ENCODE measurements around the gene CELA3A.
"Not testable (repeated sequence)": the region's sequence is repeated elsewhere in the genome, so short reads cannot be mapped to it uniquely, and the experiment has no call there.

DNA sequence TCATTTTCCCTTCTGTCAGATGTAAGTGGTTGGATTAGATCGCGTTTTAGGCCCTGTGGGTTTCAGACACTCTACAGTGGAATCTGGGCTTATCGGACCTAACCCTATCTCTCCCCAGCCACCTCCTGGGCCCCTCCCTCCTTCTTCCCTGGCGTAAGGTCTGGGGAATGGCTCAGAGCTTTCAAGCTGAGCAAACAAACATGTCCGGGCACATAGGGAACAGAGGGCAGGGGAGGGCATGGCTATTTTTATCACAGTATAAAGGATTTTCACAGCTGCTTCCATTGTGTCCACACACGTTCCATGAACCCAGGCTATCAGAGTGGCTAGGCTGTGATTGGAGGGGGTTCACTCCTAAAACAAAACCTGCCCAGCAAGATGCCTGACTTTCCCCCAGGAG, 26.8 kb upstream of the CELA3A start:
- TF ChIP-seq, protein P1, sequence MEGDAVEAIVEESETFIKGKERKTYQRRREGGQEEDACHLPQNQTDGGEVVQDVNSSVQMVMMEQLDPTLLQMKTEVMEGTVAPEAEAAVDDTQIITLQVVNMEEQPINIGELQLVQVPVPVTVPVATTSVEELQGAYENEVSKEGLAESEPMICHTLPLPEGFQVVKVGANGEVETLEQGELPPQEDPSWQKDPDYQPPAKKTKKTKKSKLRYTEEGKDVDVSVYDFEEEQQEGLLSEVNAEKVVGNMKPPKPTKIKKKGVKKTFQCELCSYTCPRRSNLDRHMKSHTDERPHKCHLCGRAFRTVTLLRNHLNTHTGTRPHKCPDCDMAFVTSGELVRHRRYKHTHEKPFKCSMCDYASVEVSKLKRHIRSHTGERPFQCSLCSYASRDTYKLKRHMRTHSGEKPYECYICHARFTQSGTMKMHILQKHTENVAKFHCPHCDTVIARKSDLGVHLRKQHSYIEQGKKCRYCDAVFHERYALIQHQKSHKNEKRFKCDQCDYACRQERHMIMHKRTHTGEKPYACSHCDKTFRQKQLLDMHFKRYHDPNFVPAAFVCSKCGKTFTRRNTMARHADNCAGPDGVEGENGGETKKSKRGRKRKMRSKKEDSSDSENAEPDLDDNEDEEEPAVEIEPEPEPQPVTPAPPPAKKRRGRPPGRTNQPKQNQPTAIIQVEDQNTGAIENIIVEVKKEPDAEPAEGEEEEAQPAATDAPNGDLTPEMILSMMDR (IDR thresholded peaks at IDR 0.05), result not testable (repeated sequence)
- TF ChIP-seq POLR2A (IDR thresholded peaks at IDR 0.05), result not testable (repeated sequence)
